Right lung (tissue), 5 donors: ENCODE measurements around the gene PTPRU. TPM values are rescaled to one million over a fixed set of nuclear protein-coding genes. Genes with fewer than 3 reads are reported as not detected.

ENCODE experiments used
- DNase-seq, 2 donors: peaks; one replicate each; pipeline ENCODE4 v3.0.0-alpha.2; 2013
- polyA plus RNA-seq, 5 donors: library from polyadenylated mRNA; unstranded; fragments of 120-200 nt; gene quantifications; one replicate each; pipeline versions ENCODE4 v1.2.1 to v1.2.3, GENCODE V29; 2013; ENCODE audit warnings: inconsistent platforms in 1 of 5, low replicate concordance in 1 of 5; ENCODE audit not compliant: insufficient read length in 5 of 5, insufficient read depth in 1 of 5

Gene PTPRU
- polyA plus RNA-seq, 5 donors: 12.9 to 17.1 (median 16.6) TPM

- DNase-seq: no peak
These were observed 24.2 kb downstream of the PTPRU start for GRCh38 chr1:29260531-29260930.

GRCh38 chr1:29264773-29265389 lies 28.6 kb downstream of the PTPRU start:
- DNase-seq: no peak

GRCh38 chr1:29266912-29267311 lies 30.6 kb downstream of the PTPRU start:
- DNase-seq: no peak

- no peak for DNase-seq
These were observed 31.2 kb downstream of the PTPRU start for GRCh38 chr1:29267321-29268070.

- DNase-seq: peak in 1 of 2 donors; percentile 50
These were observed 33.1 kb downstream of the PTPRU start for GRCh38 chr1:29269382-29269781.

GRCh38 chr1:29270929-29271521 lies 34.7 kb downstream of the PTPRU start:
- no peak for DNase-seq

- peak in 1 of 2 donors; percentile 66 for DNase-seq
These were observed 35.4 kb downstream of the PTPRU start for GRCh38 chr1:29271724-29272123.

- DNase-seq: no peak
These were observed 36.0 kb downstream of the PTPRU start for GRCh38 chr1:29272147-29272907.

GRCh38 chr1:29275435-29275834 lies 39.1 kb downstream of the PTPRU start:
- DNase-seq: no peak

GRCh38 chr1:29278124-29278523 lies 41.8 kb downstream of the PTPRU start:
- DNase-seq: no peak

GRCh38 chr1:29279406-29279805 lies 43.1 kb downstream of the PTPRU start:
- no peak for DNase-seq

- DNase-seq: no peak
These were observed 43.6 kb downstream of the PTPRU start for GRCh38 chr1:29279951-29280391.

- DNase-seq: no peak
These were observed 44.2 kb downstream of the PTPRU start for GRCh38 chr1:29280409-29281131.

- DNase-seq: no peak
These were observed 45.2 kb downstream of the PTPRU start for GRCh38 chr1:29281571-29281970.

- DNase-seq: no peak
These were observed 46.0 kb downstream of the PTPRU start for GRCh38 chr1:29282135-29282923.

GRCh38 chr1:29282924-29283803 lies 46.8 kb downstream of the PTPRU start:
- DNase-seq: no peak

- no peak for DNase-seq
These were observed 47.5 kb downstream of the PTPRU start for GRCh38 chr1:29283804-29284195.

GRCh38 chr1:29284286-29284960 lies 48.1 kb downstream of the PTPRU start:
- DNase-seq: no peak

GRCh38 chr1:29284961-29285560 lies 48.7 kb downstream of the PTPRU start:
- DNase-seq: no peak
